ENCODE measurements around the gene CHRNA9.

The CHRNA9 gene

GRCh38 chr4:40395908-40396793 lies 61.0 kb downstream of the CHRNA9 start:
- Mint-ChIP-seq H3K27ac (no peak overlapping the region), H3K27me3 (ENCODE audit: low read depth) (peaks cover 9% of the 10 kb centered on the region), H3K4me1 (ENCODE audit: low read depth) (no peaks in the 10 kb centered on the region), H3K9me3 (no peaks in the 10 kb centered on the region), H3K36me3 (ENCODE audit: low read depth) (no peaks in the 10 kb centered on the region), H3K4me3 (no peak overlapping the region)
- DNase-seq (ENCODE audit: low spot score) = no peak

DNA sequence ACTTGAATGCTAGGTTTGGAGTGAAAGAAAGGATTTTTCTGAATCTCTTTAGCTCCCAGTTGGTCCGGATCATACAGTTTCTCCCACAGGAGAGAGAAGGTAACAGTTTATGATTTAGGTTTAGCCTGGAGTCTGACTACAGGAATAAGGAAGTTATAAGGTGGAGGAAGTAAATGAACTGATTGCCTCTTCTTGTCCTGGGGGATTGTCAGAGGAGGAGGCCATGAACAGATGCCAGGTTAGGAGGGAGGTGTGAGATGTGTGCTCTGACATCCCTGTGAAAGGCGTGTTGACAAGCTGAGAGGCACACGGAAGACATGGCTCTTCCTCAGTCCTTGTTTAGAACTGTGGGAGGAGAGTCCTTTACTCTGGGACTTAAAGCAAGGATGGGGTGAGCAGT lies 64.4 kb downstream of the CHRNA9 start:
- DNase-seq (ENCODE audit: low spot score) = no peak
- Mint-ChIP-seq H3K36me3 (ENCODE audit: low read depth) (no peaks in the 10 kb centered on the region), H3K4me3 (no peak overlapping the region), H3K27ac (no peak overlapping the region), H3K27me3 (ENCODE audit: low read depth) (no peaks in the 10 kb centered on the region), H3K4me1 (ENCODE audit: low read depth) (no peaks in the 10 kb centered on the region), H3K9me3 (no peaks in the 10 kb centered on the region)

DNA sequence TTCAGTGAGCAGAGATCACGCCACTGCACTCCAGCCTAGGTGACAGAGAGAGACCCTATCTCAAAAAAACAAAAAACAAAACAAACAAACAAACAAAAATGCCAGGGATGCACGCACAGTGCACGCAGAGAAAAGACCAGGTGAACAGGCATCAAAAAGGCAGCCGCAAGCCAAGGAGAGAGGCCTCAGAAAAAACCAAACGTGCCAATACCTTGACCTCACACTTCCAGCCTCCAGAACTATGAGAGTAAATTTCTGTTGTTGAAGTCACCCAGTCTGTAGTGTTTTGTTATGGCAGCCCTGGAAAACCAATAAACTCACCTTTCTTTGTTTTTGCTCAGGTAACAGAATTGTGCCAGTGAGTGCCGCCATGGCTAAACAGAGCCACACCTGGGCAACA lies 66.0 kb downstream of the CHRNA9 start:
- Mint-ChIP-seq H3K4me1 (ENCODE audit: low read depth) (no peaks in the 10 kb centered on the region), H3K27me3 (ENCODE audit: low read depth) (no peaks in the 10 kb centered on the region), H3K36me3 (ENCODE audit: low read depth) (peaks cover 3% of the 10 kb centered on the region), H3K27ac (no peak overlapping the region), H3K4me3 (no peak overlapping the region), H3K9me3 (peaks cover 5% of the 10 kb centered on the region)
- DNase-seq (ENCODE audit: low spot score) = no peak

DNA sequence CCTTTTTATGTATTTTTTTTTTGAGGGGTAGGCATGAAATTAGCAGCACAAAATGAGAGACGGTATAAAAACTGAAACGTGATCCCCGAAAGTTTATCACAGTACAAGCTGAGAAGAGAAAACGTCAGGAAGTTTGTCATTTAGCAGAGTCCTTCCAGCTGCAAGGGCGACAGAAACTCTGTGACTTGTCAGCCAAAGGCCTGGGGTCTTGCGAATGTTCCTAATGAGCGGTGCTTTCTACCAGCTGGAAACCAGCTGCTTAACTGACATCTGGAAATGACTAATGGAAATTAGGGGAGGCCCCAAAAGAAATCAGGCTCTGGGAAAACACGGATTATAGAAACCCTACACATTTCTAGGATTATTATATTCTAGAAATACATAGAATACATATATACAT lies 66.5 kb downstream of the CHRNA9 start:
- DNase-seq (ENCODE audit: low spot score) = no peak
- no peaks in the 10 kb centered on the region for H3K27me3 Mint-ChIP-seq (ENCODE audit: low read depth)
- H3K4me1 Mint-ChIP-seq (ENCODE audit: low read depth) = no peaks in the 10 kb centered on the region
- H3K36me3 Mint-ChIP-seq (ENCODE audit: low read depth) = peaks cover 3% of the 10 kb centered on the region
- H3K27ac Mint-ChIP-seq = no peak overlapping the region
- H3K9me3 Mint-ChIP-seq = peaks cover 8% of the 10 kb centered on the region
- H3K4me3 Mint-ChIP-seq = no peak overlapping the region

DNA sequence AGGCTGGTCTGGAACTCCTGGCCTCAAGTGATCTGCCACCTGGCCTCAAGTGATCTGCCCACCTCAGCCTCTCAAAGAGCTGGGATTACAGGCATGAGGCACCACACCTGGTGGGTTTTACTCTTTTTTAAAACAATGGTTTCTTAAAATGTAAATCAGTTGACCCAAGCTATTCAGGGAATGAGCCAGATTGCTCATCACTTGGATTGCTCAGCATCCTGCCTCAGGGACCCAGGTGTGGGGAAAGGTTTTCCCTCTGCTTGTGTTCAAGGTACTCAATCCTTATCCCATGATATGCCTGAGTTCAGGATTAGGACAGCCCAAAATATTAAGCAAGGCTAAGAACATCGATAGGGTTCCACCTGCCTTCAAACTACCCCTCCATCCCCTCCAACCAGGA lies 67.4 kb downstream of the CHRNA9 start:
- Mint-ChIP-seq H3K4me1 (ENCODE audit: low read depth) (no peaks in the 10 kb centered on the region), H3K27ac (no peak overlapping the region), H3K27me3 (ENCODE audit: low read depth) (no peaks in the 10 kb centered on the region), H3K36me3 (ENCODE audit: low read depth) (peaks cover 8% of the 10 kb centered on the region), H3K4me3 (no peak overlapping the region), H3K9me3 (peaks cover 15% of the 10 kb centered on the region)
- DNase-seq (ENCODE audit: low spot score) = no peak

- H3K36me3 Mint-ChIP-seq (ENCODE audit: low read depth) = peaks cover 11% of the 10 kb centered on the region
- H3K9me3 Mint-ChIP-seq = peaks cover 19% of the 10 kb centered on the region
- no peak overlapping the region for H3K4me3 Mint-ChIP-seq
- no peaks in the 10 kb centered on the region for H3K4me1 Mint-ChIP-seq (ENCODE audit: low read depth)
- no peak overlapping the region for H3K27ac Mint-ChIP-seq
- H3K27me3 Mint-ChIP-seq (ENCODE audit: low read depth) = no peaks in the 10 kb centered on the region
- no peak for DNase-seq (ENCODE audit: low spot score)
Observed at GRCh38 chr4:40403081-40403480, 67.9 kb downstream of the CHRNA9 start.

Data from T-helper 2 cell treated with Interferon-gamma antibody and Interleukin-4, amounts not matched to agents 5 μg/mL and 100 μg/mL, for 36 hours (primary cell).